Gastrocnemius medialis (tissue), 4 donors: ENCODE results near the gene MRC2. TPM values are rescaled to one million over a fixed set of nuclear protein-coding genes. Genes with fewer than 3 reads are reported as not detected.

Source experiments
- ATAC-seq, 2 donors: fragments of 150-250 bp; one replicate each; pipeline ENCODE4 v1.9.1; 2016
- DNase-seq, 2 donors: peaks; one replicate each; pipeline ENCODE4 v3.0.0-alpha.2; 2019
- H3K27ac ChIP-seq, 4 donors: fragments of 200-600 bp; sonication (generic); 1 replicate in 1 of 4; 2 replicates in 3 of 4; pipeline ENCODE4 v1.5.1; 2016 to 2018; ENCODE audit warnings: mild to moderate bottlenecking in 2 of 4, moderate library complexity in 1 of 4
- H3K27me3 ChIP-seq, 3 donors: fragments of 200-600 bp; sonication (generic) in 2 of 3; 1 replicate in 1 of 3; 2 replicates in 2 of 3; pipeline versions ENCODE4 v1.5.1 to v1.6.0; 2016 to 2019; ENCODE audit warnings: mild to moderate bottlenecking in 1 of 3, moderate library complexity in 1 of 3
- H3K36me3 ChIP-seq, 2 donors: fragments of 200-600 bp; sonication (generic) in 1 of 2; one replicate each; pipeline ENCODE4 v1.5.1; 2017 to 2018
- H3K4me1 ChIP-seq, 2 donors: fragments of 200-600 bp; sonication (generic) in 1 of 2; one replicate each; pipeline ENCODE4 v1.5.1; 2016 to 2017; ENCODE audit warnings: mild to moderate bottlenecking in 2 of 2
- H3K4me3 ChIP-seq, 4 donors: fragments of 200-600 bp; sonication (generic) in 3 of 4; 1 replicate in 1 of 4; 2 replicates in 3 of 4; pipeline ENCODE4 v1.5.1; 2016 to 2019; ENCODE audit warnings: mild to moderate bottlenecking in 2 of 4
- H3K9me3 ChIP-seq, 3 donors: fragments of 200-600 bp; sonication (generic) in 2 of 3; 1 replicate in 1 of 3; 2 replicates in 2 of 3; pipeline ENCODE4 v1.5.1; 2016 to 2019
- CTCF ChIP-seq, 5 experiments: fragments of 450-650 bp in 3 of 5; fragments of 200-600 bp in 2 of 5; sonication (generic) in 2 of 5; IDR thresholded peaks in 4 of 5; conservative IDR thresholded peaks in 1 of 5; 1 replicate in 4 of 5; 2 replicates in 1 of 5; pipeline ENCODE4 v1.5.1; 2016 to 2019; ENCODE audit warnings: antibody characterized with exemption in 5 of 5, mild to moderate bottlenecking in 3 of 5, moderate library complexity in 3 of 5
- POLR2A ChIP-seq, 2 donors: fragments of 450-650 bp; IDR thresholded peaks; one replicate each; pipeline ENCODE4 v1.6.1; 2017; ENCODE audit warnings: antibody characterized with exemption in 2 of 2, mild to moderate bottlenecking in 2 of 2, moderate library complexity in 2 of 2
- in situ Hi-C, 4 donors: fragments of 200-750 bp; cut with MboI; loops; one replicate each; pipeline versions ENCODE4 v1.15.0 to v1.8.0; 2017; ENCODE audit warnings: low sequenced_read_pairs in 4 of 4
- intact Hi-C: fragments of 100-400 bp; cut with DNase I; formaldehyde crosslinking; loops from one replicate; pipeline ENCODE4 v1.15.1; 2023; ENCODE audit warnings: low total_unique reads
- total RNA-seq, 4 donors: library from RNA; depleted of rRNA; stranded (reverse); fragments of >200 nt; gene quantifications; one replicate each; pipeline versions ENCODE4 v1.1.0 to v1.2.3, GENCODE V29; 2016

The MRC2 gene
- total RNA-seq, 4 donors from 2014 or later, result 4.8 to 15.0 (median 5.5) TPM

- no peak for TF ChIP-seq CTCF (IDR thresholded peaks at IDR 0.05 in 4 of 5, conservative IDR thresholded peaks at IDR 0.05 in 1 of 5)
- no peak for TF ChIP-seq POLR2A (IDR thresholded peaks at IDR 0.05)
- ATAC-seq (no peak), DNase-seq (no peak)
- Histone ChIP-seq H3K27ac (no peak overlapping the region), H3K27me3 (no peaks in the 10 kb centered on the region), H3K4me3 (no peak overlapping the region), H3K9me3 (no peaks in the 10 kb centered on the region), H3K36me3 (peaks cover 0 to 14% of the 10 kb centered on the region in 2 donors), H3K4me1 (peaks cover 0 to 4% of the 10 kb centered on the region in 2 donors)
- in situ Hi-C loops, result no loop called here
- intact Hi-C loops, result no loop called here
Measured at GRCh38 chr17:62616993-62617893, 10.2 kb upstream of the MRC2 start.

- ATAC-seq, result no peak
- peaks cover 0 to 4% of the 10 kb centered on the region in 2 donors for H3K4me1 ChIP-seq
- H3K27me3 ChIP-seq, result no peaks in the 10 kb centered on the region
- no peak for DNase-seq
- in situ Hi-C loops, result no loop called here
- no peak overlapping the region for H3K27ac ChIP-seq
- H3K4me3 ChIP-seq, result no peak overlapping the region
- no peaks in the 10 kb centered on the region for H3K9me3 ChIP-seq
- peaks cover 0 to 14% of the 10 kb centered on the region in 2 donors for H3K36me3 ChIP-seq
- intact Hi-C loops, result no loop called here
- no peak for TF ChIP-seq POLR2A (IDR thresholded peaks at IDR 0.05)
Measured at GRCh38 chr17:62617894-62618472, 9.5 kb upstream of the MRC2 start.

- H3K4me1 ChIP-seq, result peaks cover 0 to 4% of the 10 kb centered on the region in 2 donors
- H3K36me3 ChIP-seq, result peaks cover 0 to 14% of the 10 kb centered on the region in 2 donors
- no peaks in the 10 kb centered on the region for H3K27me3 ChIP-seq
- no peak overlapping the region for H3K4me3 ChIP-seq
- no peak for TF ChIP-seq CTCF (IDR thresholded peaks at IDR 0.05 in 4 of 5, conservative IDR thresholded peaks at IDR 0.05 in 1 of 5)
- no peak for TF ChIP-seq POLR2A (IDR thresholded peaks at IDR 0.05)
- H3K27ac ChIP-seq, result no peak overlapping the region
- in situ Hi-C loops (no loop called here), intact Hi-C loops (no loop called here)
- H3K9me3 ChIP-seq, result no peaks in the 10 kb centered on the region
- peak in 1 of 2 donors; percentile 13 for ATAC-seq
- no peak for DNase-seq
Measured at GRCh38 chr17:62618647-62619416, 8.6 kb upstream of the MRC2 start.

- TF ChIP-seq CTCF (IDR thresholded peaks at IDR 0.05 in 4 of 5, conservative IDR thresholded peaks at IDR 0.05 in 1 of 5), result no peak
- no peak for TF ChIP-seq POLR2A (IDR thresholded peaks at IDR 0.05)
- intact Hi-C loops (no loop called here), in situ Hi-C loops (no loop called here)
- Histone ChIP-seq H3K27me3 (no peaks in the 10 kb centered on the region), H3K4me1 (peaks cover 0 to 1% of the 10 kb centered on the region in 2 donors), H3K36me3 (peaks cover 0 to 12% of the 10 kb centered on the region in 2 donors), H3K4me3 (no peak overlapping the region), H3K9me3 (no peaks in the 10 kb centered on the region), H3K27ac (no peak overlapping the region)
- DNase-seq (no peak), ATAC-seq (no peak)
Measured at GRCh38 chr17:62619417-62620155, 7.9 kb upstream of the MRC2 start.
